Astrocyte of the hippocampus (primary cell): ENCODE data around the gene PRDM2.

ENCODE experiments used
- DNase-seq: peaks from one replicate; pipeline ENCODE4 v3.0.0; 2011; ENCODE audit warnings: low read depth, low spot score

The PRDM2 gene

GRCh38 chr1:13733711-13734110 lies 33.7 kb downstream of the PRDM2 start:
- no peak for DNase-seq

- DNase-seq = no peak
Measured at GRCh38 chr1:13735168-13735930, 35.4 kb downstream of the PRDM2 start.

- no peak for DNase-seq
Measured at GRCh38 chr1:13737398-13737797, 37.4 kb downstream of the PRDM2 start.

GRCh38 chr1:13746342-13746741 lies 46.4 kb downstream of the PRDM2 start:
- no peak for DNase-seq

- DNase-seq = peak; percentile 99
Measured at GRCh38 chr1:13748610-13749505, 48.9 kb downstream of the PRDM2 start.

GRCh38 chr1:13749543-13750341 lies 49.8 kb downstream of the PRDM2 start:
- peak; percentile 71 for DNase-seq

- DNase-seq = no peak
Measured at GRCh38 chr1:13751458-13751871, 51.5 kb downstream of the PRDM2 start.

GRCh38 chr1:13751985-13752384 lies 52.0 kb downstream of the PRDM2 start:
- peak; percentile 26 for DNase-seq

- no peak for DNase-seq
Measured at GRCh38 chr1:13752852-13753251, 52.9 kb downstream of the PRDM2 start.

- no peak for DNase-seq
Measured at GRCh38 chr1:13753636-13754402, 53.8 kb downstream of the PRDM2 start.

- DNase-seq = peak; percentile 37
Measured at GRCh38 chr1:13754510-13755103, 54.6 kb downstream of the PRDM2 start.

GRCh38 chr1:13756557-13757315 lies 56.7 kb downstream of the PRDM2 start:
- DNase-seq = no peak

- no peak for DNase-seq
Measured at GRCh38 chr1:13757693-13758092, 57.7 kb downstream of the PRDM2 start.

- no peak for DNase-seq
Measured at GRCh38 chr1:13759072-13759471, 59.1 kb downstream of the PRDM2 start.

- DNase-seq = no peak
Measured at GRCh38 chr1:13760340-13760739, 60.4 kb downstream of the PRDM2 start.

GRCh38 chr1:13760921-13761320 lies 60.9 kb downstream of the PRDM2 start:
- DNase-seq = no peak

GRCh38 chr1:13761883-13762282 lies 61.9 kb downstream of the PRDM2 start:
- no peak for DNase-seq

GRCh38 chr1:13762642-13763041 lies 62.7 kb downstream of the PRDM2 start:
- no peak for DNase-seq

GRCh38 chr1:13763222-13763621 lies 63.2 kb downstream of the PRDM2 start:
- DNase-seq = no peak

GRCh38 chr1:13763991-13764390 lies 64.0 kb downstream of the PRDM2 start:
- DNase-seq = no peak
